SU-DHL-6 (cell line): ENCODE data around the gene DDX10.
"Not testable (repeated sequence)": the region's sequence is repeated elsewhere in the genome, so short reads cannot be mapped to it uniquely, and the experiment has no call there.

ENCODE experiments used
- H2AFZ ChIP-seq: fragments of 200-600 bp; sonication (generic); 2 replicates; pipeline ENCODE4 v1.6.1; 2014; ENCODE audit warnings: low read depth, mild to moderate bottlenecking, moderate library complexity, mixed read lengths, antibody characterized with exemption, low read length; ENCODE audit not compliant: severe bottlenecking
- H3F3A ChIP-seq: fragments of 200-600 bp; shearing (Covaris generic); 2 replicates; pipeline ENCODE4 v1.6.0; 2016; ENCODE audit warnings: antibody characterized with exemption, mild to moderate bottlenecking; ENCODE audit not compliant: insufficient read depth
- H3K27ac ChIP-seq: fragments of 200-600 bp; sonication (generic); 2 replicates; pipeline ENCODE4 v1.5.1; 2016; ENCODE audit warnings: low read depth, mild to moderate bottlenecking, low read length, moderate library complexity, mixed read lengths
- H3K27me3 ChIP-seq: fragments of 200-600 bp; sonication (generic), shearing (Covaris generic); 2 replicates; pipeline ENCODE4 v1.6.0; 2014; ENCODE audit warnings: mild to moderate bottlenecking, low read length
- H3K36me3 ChIP-seq: fragments of 200-600 bp; sonication (generic); 2 replicates; pipeline ENCODE4 v1.6.1; 2014; ENCODE audit warnings: mild to moderate bottlenecking, low read length, mixed read lengths
- H3K4me2 ChIP-seq: fragments of 300-600, 200-600 bp; shearing (Covaris generic), sonication (generic); 2 replicates; pipeline ENCODE4 v1.6.0; 2014; ENCODE audit warnings: low read length, low read depth, mild to moderate bottlenecking; ENCODE audit not compliant: poor library complexity, severe bottlenecking
- H3K4me3 ChIP-seq: fragments of 200-600 bp; sonication (generic); 2 replicates; pipeline ENCODE4 v1.5.1; 2014; ENCODE audit warnings: antibody characterized with exemption, low read length, mild to moderate bottlenecking, mixed read lengths; ENCODE audit not compliant: insufficient read depth, poor library complexity, severe bottlenecking
- H3K79me2 ChIP-seq: fragments of 200-600 bp; sonication (generic); 2 replicates; pipeline ENCODE4 v1.6.1; 2014; ENCODE audit warnings: mild to moderate bottlenecking, low read length, moderate library complexity; ENCODE audit not compliant: insufficient read depth
- H3K9ac ChIP-seq: fragments of 200-600 bp; sonication (generic); 2 replicates; pipeline ENCODE4 v1.7.0; 2014; ENCODE audit warnings: mild to moderate bottlenecking, low read length
- H3K9me2 ChIP-seq: fragments of 200-600 bp; sonication (generic); replicated peaks from 2 replicates; pipeline ENCODE4 v1.6.1; 2014; ENCODE audit warnings: low read length; ENCODE audit not compliant: insufficient read depth
- H3K9me3 ChIP-seq: fragments of 200-600 bp; sonication (generic); 2 replicates; pipeline ENCODE4 v1.6.1; 2014; ENCODE audit warnings: low read length, mixed read lengths; ENCODE audit not compliant: insufficient read depth
- H4K20me1 ChIP-seq: fragments of 200-600 bp; sonication (generic); 2 replicates; pipeline ENCODE4 v1.6.1; 2014; ENCODE audit warnings: low read depth, mild to moderate bottlenecking, antibody characterized with exemption, low read length, moderate library complexity, mixed read lengths
- EZH2phosphoT487 ChIP-seq: fragments of 200-600 bp; sonication (generic), shearing (Covaris generic); conservative IDR thresholded peaks from 2 replicates; pipeline ENCODE4 v1.6.1; 2018; ENCODE audit warnings: mild to moderate bottlenecking, antibody characterized with exemption, low read length, moderate library complexity, mixed read lengths
- TF ChIP-seq, protein P1 (sequence below): fragments of 200-600 bp; sonication (generic); IDR thresholded peaks from one replicate; pipeline ENCODE4 v1.5.1; 2017; ENCODE audit warnings: antibody characterized with exemption, mild to moderate bottlenecking, low read length, moderate library complexity; ENCODE audit not compliant: insufficient read depth, poor library complexity, severe bottlenecking

DDX10 gene

GRCh38 chr11:108645970-108646369, 18.9 kb upstream of the DDX10 start:
- Histone ChIP-seq H3K4me3 (no peak overlapping the region), H3K9me3 (no peaks in the 10 kb centered on the region), H3K9ac (no peak overlapping the region), H3K9me2 (no peaks in the 10 kb centered on the region), H3K27ac (no peak overlapping the region), H2AFZ (no peak overlapping the region), H3F3A (no peaks in the 10 kb centered on the region), H3K4me2 (no peak overlapping the region), H3K36me3 (no peaks in the 10 kb centered on the region), H3K79me2 (no peaks in the 10 kb centered on the region), H3K27me3 (no peaks in the 10 kb centered on the region), H4K20me1 (no peaks in the 10 kb centered on the region)
- no peak for TF ChIP-seq EZH2phosphoT487
- TF ChIP-seq, protein P1, sequence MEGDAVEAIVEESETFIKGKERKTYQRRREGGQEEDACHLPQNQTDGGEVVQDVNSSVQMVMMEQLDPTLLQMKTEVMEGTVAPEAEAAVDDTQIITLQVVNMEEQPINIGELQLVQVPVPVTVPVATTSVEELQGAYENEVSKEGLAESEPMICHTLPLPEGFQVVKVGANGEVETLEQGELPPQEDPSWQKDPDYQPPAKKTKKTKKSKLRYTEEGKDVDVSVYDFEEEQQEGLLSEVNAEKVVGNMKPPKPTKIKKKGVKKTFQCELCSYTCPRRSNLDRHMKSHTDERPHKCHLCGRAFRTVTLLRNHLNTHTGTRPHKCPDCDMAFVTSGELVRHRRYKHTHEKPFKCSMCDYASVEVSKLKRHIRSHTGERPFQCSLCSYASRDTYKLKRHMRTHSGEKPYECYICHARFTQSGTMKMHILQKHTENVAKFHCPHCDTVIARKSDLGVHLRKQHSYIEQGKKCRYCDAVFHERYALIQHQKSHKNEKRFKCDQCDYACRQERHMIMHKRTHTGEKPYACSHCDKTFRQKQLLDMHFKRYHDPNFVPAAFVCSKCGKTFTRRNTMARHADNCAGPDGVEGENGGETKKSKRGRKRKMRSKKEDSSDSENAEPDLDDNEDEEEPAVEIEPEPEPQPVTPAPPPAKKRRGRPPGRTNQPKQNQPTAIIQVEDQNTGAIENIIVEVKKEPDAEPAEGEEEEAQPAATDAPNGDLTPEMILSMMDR, result no peak

DNA sequence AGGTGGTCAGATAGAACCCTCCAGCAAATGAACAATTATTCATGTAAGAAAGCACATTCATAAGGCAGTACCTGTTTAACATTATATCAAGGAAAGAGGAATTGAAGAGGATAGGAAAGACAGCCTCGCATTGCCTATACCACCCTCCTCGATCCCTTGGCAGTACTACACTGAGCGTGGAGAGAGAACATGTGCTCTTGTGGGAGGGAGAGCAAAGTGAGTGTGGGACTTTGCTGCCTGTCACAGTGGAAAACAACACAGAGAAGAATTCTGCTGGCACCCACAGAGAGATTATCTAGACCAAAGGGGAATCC, 17.5 kb upstream of the DDX10 start:
- TF ChIP-seq, protein P1, result no peak
- TF ChIP-seq EZH2phosphoT487, result no peak
- H3K4me2 ChIP-seq, result no peak overlapping the region
- H4K20me1 ChIP-seq, result no peaks in the 10 kb centered on the region
- no peak overlapping the region for H3K27ac ChIP-seq
- no peak overlapping the region for H3K4me3 ChIP-seq
- no peak overlapping the region for H3K9ac ChIP-seq
- no peaks in the 10 kb centered on the region for H3K9me2 ChIP-seq
- H2AFZ ChIP-seq, result no peak overlapping the region
- H3K79me2 ChIP-seq, result no peaks in the 10 kb centered on the region
- H3K36me3 ChIP-seq, result no peaks in the 10 kb centered on the region
- no peaks in the 10 kb centered on the region for H3F3A ChIP-seq
- H3K27me3 ChIP-seq, result no peaks in the 10 kb centered on the region
- H3K9me3 ChIP-seq, result no peaks in the 10 kb centered on the region

DNA sequence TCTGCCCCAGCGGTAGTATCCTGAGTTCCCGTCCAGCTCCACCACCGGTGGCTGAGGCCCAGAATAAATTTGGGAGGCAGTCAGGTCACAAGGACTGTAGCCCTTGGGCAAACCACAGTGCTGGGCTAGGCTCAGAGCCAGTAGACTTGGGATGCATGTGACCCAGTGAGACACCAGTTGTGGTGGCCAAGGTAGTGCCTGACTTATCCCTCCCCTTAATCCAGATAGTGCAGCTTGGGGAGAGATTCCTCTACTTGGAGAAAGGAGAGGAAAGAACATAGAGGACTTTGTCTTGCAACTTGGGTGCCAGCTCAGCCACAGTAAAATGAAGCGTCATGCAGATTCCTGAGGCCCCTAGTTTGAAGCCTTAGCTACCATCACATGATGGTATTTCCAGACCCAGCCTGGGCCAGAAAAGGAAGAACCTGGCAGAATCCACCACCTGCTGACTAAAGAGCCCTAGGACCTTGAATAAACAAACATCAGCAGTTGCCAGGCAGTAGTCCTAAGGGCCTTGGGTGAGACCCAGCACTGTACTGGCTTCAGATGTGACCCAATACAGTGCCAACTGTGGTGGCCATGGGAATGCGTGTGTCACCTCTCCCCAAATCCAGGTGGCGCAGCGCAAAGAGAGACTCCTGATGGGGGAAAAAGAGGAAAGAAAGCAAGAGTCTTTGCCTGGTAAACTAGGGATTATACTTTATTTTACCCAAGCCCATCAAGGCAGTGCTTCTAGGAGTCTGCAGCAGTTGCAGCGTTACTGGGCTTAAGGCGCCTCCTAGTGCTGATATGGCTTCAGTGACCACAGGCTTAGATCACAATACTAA, 17.0 kb upstream of the DDX10 start:
- H3K27ac ChIP-seq, result no peak overlapping the region
- H3K9ac ChIP-seq, result no peak overlapping the region
- no peak for TF ChIP-seq EZH2phosphoT487
- TF ChIP-seq, protein P1, result peak; percentile 53
- H3K4me2 ChIP-seq, result no peak overlapping the region
- no peaks in the 10 kb centered on the region for H3K9me2 ChIP-seq
- no peaks in the 10 kb centered on the region for H3K9me3 ChIP-seq
- no peaks in the 10 kb centered on the region for H3K36me3 ChIP-seq
- no peaks in the 10 kb centered on the region for H3F3A ChIP-seq
- no peaks in the 10 kb centered on the region for H4K20me1 ChIP-seq
- H3K79me2 ChIP-seq, result no peaks in the 10 kb centered on the region
- H3K27me3 ChIP-seq, result no peaks in the 10 kb centered on the region
- no peak overlapping the region for H3K4me3 ChIP-seq
- no peak overlapping the region for H2AFZ ChIP-seq

DNA sequence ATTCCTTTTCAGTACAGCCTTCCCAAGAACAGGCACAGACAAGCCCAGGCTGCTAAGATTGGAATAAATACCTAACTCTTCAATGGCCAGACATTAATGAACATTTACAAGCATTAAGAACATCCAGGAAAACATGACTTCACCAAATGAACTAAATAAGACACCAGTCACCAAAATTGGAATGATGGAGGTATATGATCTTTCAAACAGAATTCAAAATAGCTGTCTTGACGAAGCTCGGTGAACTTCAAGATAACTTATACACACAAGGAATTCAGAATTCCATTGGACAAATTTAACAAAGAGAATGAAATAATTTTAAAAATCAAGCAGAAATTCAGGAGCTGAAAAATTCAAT, 16.4 kb upstream of the DDX10 start:
- Histone ChIP-seq H3K4me2 (no peak overlapping the region), H3K9me3 (no peaks in the 10 kb centered on the region), H3K9ac (no peak overlapping the region), H3F3A (no peaks in the 10 kb centered on the region), H3K9me2 (no peaks in the 10 kb centered on the region), H3K27me3 (no peaks in the 10 kb centered on the region), H3K4me3 (no peak overlapping the region), H3K27ac (no peak overlapping the region), H3K79me2 (no peaks in the 10 kb centered on the region), H2AFZ (no peak overlapping the region), H4K20me1 (no peaks in the 10 kb centered on the region), H3K36me3 (no peaks in the 10 kb centered on the region)
- TF ChIP-seq, protein P1, result no peak
- TF ChIP-seq EZH2phosphoT487, result no peak

GRCh38 chr11:108654100-108654499, 10.8 kb upstream of the DDX10 start:
- H3K9me3 ChIP-seq, H3K4me2 ChIP-seq, H3K27me3 ChIP-seq, H3F3A ChIP-seq, H3K79me2 ChIP-seq, H2AFZ ChIP-seq, H3K27ac ChIP-seq, H4K20me1 ChIP-seq, H3K4me3 ChIP-seq, H3K9ac ChIP-seq, H3K9me2 ChIP-seq, H3K36me3 ChIP-seq: not testable (repeated sequence)
